NCI-H2196 treated with DMSO at 0.1 percent for 48 hours (cell line): ENCODE data around the gene RIMS4.

Experiments used
- DNase-seq: peaks from one replicate; lab custom pipeline; 2025; ENCODE audit not compliant: unreplicated experiment; lab: John Stamatoyannopoulos, UW

The RIMS4 gene

GRCh38 chr20:44703183-44703925, 107.0 kb downstream of the RIMS4 start:
- no peak for DNase-seq

GRCh38 chr20:44702776-44703175, 107.6 kb downstream of the RIMS4 start:
- peak; percentile 70 for DNase-seq

- DNase-seq: no peak
Observed at GRCh38 chr20:44701858-44702256, 108.5 kb downstream of the RIMS4 start.
